K562 (cell line): Measurements from ENCODE around the gene ZBTB7A. TPM values are rescaled to one million over a fixed set of nuclear protein-coding genes. Genes with fewer than 3 reads are reported as not detected.

Experiments
- ATAC-seq: fragments of 200-7000 bp; cut with Tn5 transposase; 3 replicates; pipeline ENCODE4 v1.9.1; 2020; ENCODE audit warnings: moderate library complexity
- BruUV-seq: library from RNA; stranded (reverse); fragments of 400-500 nt; replicated peaks from 2 replicates; lab custom pipeline; 2021; lab: Mats Ljungman, UMichigan
- CTCF ChIA-PET: fragments of 300-600 bp; formaldehyde crosslinking; extraction: SDS; loops from one replicate; lab custom pipeline; 2021; ENCODE audit warnings: low intra/inter-chr PET ratio; lab: Yijun Ruan, JAX
- POLR2A ChIA-PET: fragments of 300-600, 350-650 bp; sonication (Branson Sonifier 250); formaldehyde crosslinking; extraction: SDS; loops from one replicate; lab custom pipeline; 2021; ENCODE audit warnings: antibody characterized with exemption, inconsistent platforms; lab: Yijun Ruan, JAX
- DNase-seq, 4 experiments: peaks; one replicate each; pipeline versions ENCODE4 v3.0.0 to v3.0.0-alpha.2; 2011 to 2018; ENCODE audit warnings: low spot score in 3 of 4, mixed read lengths in 3 of 4; ENCODE audit errors: extremely low read depth in 1 of 4
- FAIRE-seq: peaks from 2 replicates; lab custom pipeline; 2011; peaks lifted over from hg19 to GRCh38; lab: Jason Lieb, UNC
- H2AFZ ChIP-seq: 2 replicates; pipeline ENCODE4 v1.6.0; 2011; ENCODE audit warnings: low read depth, low read length, control low read depth, inconsistent platforms
- H3K27ac ChIP-seq: fragments of 200-600 bp; 3 replicates; pipeline ENCODE4 v1.8.0; 2011; ENCODE audit warnings: low read depth, mild to moderate bottlenecking, control low read depth, inconsistent platforms, low read length, moderate library complexity, mixed read lengths; ENCODE audit errors: extremely low read depth
- H3K27me3 ChIP-seq, 2 experiments: fragments of 300-600 bp in 1 of 2; 2 replicates in 1 of 2; 3 replicates in 1 of 2; pipeline versions ENCODE4 v1.6.0 to v1.8.0; 2011; ENCODE audit warnings: inconsistent platforms in 2 of 2, low read length in 2 of 2, mild to moderate bottlenecking in 1 of 2, mixed read lengths in 1 of 2, moderate library complexity in 1 of 2; ENCODE audit not compliant: control insufficient read depth in 2 of 2, insufficient read depth in 2 of 2
- H3K36me3 ChIP-seq: fragments of 300-600 bp; 3 replicates; pipeline ENCODE4 v1.8.0; 2011; ENCODE audit warnings: mild to moderate bottlenecking, low read length, inconsistent platforms; ENCODE audit not compliant: control insufficient read depth, insufficient read depth
- H3K4me1 ChIP-seq, 2 experiments: fragments of 200-600 bp in 1 of 2; replicated peaks in 1 of 2; 2 replicates in 1 of 2; 3 replicates in 1 of 2; pipeline versions ENCODE4 v1.5.1 to v1.8.0; 2011; ENCODE audit warnings: inconsistent platforms in 2 of 2, low read length in 2 of 2, mild to moderate bottlenecking in 1 of 2, mixed read lengths in 1 of 2, moderate library complexity in 1 of 2; ENCODE audit not compliant: control insufficient read depth in 2 of 2, insufficient read depth in 2 of 2
- H3K4me2 ChIP-seq: 2 replicates; pipeline ENCODE4 v1.6.1; 2011; ENCODE audit warnings: low read length, control low read depth, inconsistent platforms, mixed read lengths; ENCODE audit not compliant: insufficient read depth
- H3K4me3 ChIP-seq: fragments of 200-600 bp; sonication (generic), shearing (Covaris generic); 2 replicates; pipeline ENCODE4 v1.5.1; 2016; ENCODE audit warnings: control low read depth, inconsistent platforms
- H3K79me2 ChIP-seq: fragments of 200-600 bp; 3 replicates; pipeline ENCODE4 v1.8.0; 2011; ENCODE audit warnings: low read length, inconsistent platforms; ENCODE audit not compliant: control insufficient read depth, insufficient read depth
- H3K9ac ChIP-seq, 2 experiments: 2 replicates each; pipeline versions ENCODE4 v1.6.0 to v1.6.1; 2011; ENCODE audit warnings: low read depth in 2 of 2, low read length in 2 of 2, control low read depth in 1 of 2, inconsistent platforms in 1 of 2, mild to moderate bottlenecking in 1 of 2, mixed read lengths in 1 of 2; ENCODE audit not compliant: insufficient read depth in 1 of 2
- H3K9me1 ChIP-seq: one replicate; pipeline ENCODE4 v1.6.0; 2011; ENCODE audit warnings: inconsistent platforms, mild to moderate bottlenecking, low read length, moderate library complexity; ENCODE audit not compliant: control insufficient read depth, insufficient read depth
- H3K9me3 ChIP-seq: replicated peaks from 2 replicates; pipeline ENCODE4 v1.5.1; 2011; ENCODE audit warnings: low read depth, low read length, inconsistent platforms; ENCODE audit not compliant: control insufficient read depth, insufficient read depth
- H4K20me1 ChIP-seq: replicated peaks from 2 replicates; pipeline ENCODE4 v1.6.1; 2011; ENCODE audit warnings: low read length, inconsistent platforms, mixed read lengths; ENCODE audit not compliant: control insufficient read depth, insufficient read depth
- ZNF212 ChIP-seq: fragments of 450-650 bp; formaldehyde crosslinking; IDR thresholded peaks from 2 replicates; pipeline ENCODE4 v1.4.0; 2020; ENCODE audit warnings: mild to moderate bottlenecking
- ZNF239 ChIP-seq: fragments of 250-450 bp; sonication (Bioruptor Pico); IDR thresholded peaks from 2 replicates; pipeline ENCODE4 v1.4.0; 2020; ENCODE audit warnings: mild to moderate bottlenecking
- ZNF347 ChIP-seq: fragments of 450-650 bp; formaldehyde crosslinking; IDR thresholded peaks from 2 replicates; pipeline ENCODE4 v1.4.0; 2020; ENCODE audit warnings: low read depth, mild to moderate bottlenecking, moderate library complexity
- WGBS: fragments of 100-300 bp; shearing (Covaris generic); methylation state at CpG from one replicate; pipeline ENCODE4 v1.1.6; 2016; ENCODE audit warnings: low coverage, mixed read lengths; ENCODE audit not compliant: insufficient coverage; ENCODE audit errors: missing lambda C conversion rate; 5-methylcytosine and 5-hydroxymethylcytosine counted together
- in situ Hi-C: fragments of 300-500 bp; cut with MboI; formaldehyde crosslinking; loops from 4 replicates; pipeline ENCODE4 v1.15.0; 2018; ENCODE audit warnings: inconsistent platforms, mixed read lengths
- intact Hi-C: fragments of 100-400 bp; cut with micrococcal nuclease; formaldehyde crosslinking; loops from 2 replicates; pipeline ENCODE4 v1.14.2; 2022
- polyA plus RNA-seq, 8 experiments: library from polyadenylated mRNA; depleted of rRNA in 4 of 8; stranded (reverse) in 5 of 8; unstranded in 3 of 8; fragments of >200 nt; fragmentation: Nextera tagmentation in 2 of 8; fragmentation: Illumina TruSeq in 1 of 8; extraction: Ambion mirVana in 2 of 8; extraction: Trizol in 1 of 8; gene quantifications; 2 replicates each; pipeline versions ENCODE4 v1.2.1 to v1.2.3, GENCODE V29; 2011 to 2014; ENCODE audit warnings: inconsistent platforms in 1 of 8, missing spikeins in 1 of 8
- total RNA-seq, 7 experiments: library from RNA; depleted of rRNA in 6 of 7; stranded (reverse); fragments of >200 nt in 6 of 7; fragmentation: Illumina TruSeq in 2 of 7; extraction: Trizol in 2 of 7; gene quantifications; 2 replicates each; pipeline versions ENCODE4 v1.2.1 to v1.2.3, GENCODE V29; 2011 to 2021; ENCODE audit warnings: low replicate concordance in 1 of 7
- TF ChIP-seq, protein P1 (sequence below): IDR thresholded peaks from 3 replicates; pipeline ENCODE4 v1.6.1; 2011; ENCODE audit warnings: borderline replicate concordance, mild to moderate bottlenecking, moderate library complexity; ENCODE audit not compliant: insufficient read length; ENCODE audit errors: extremely low read depth

The ZBTB7A gene
- total and polyA plus RNA-seq, 9 of the 15 experiments (the other 6 are each of a cell fraction or from before 2014, with no cell fraction given), result 0.11 to 34.0 (median 4.6) TPM

DNA sequence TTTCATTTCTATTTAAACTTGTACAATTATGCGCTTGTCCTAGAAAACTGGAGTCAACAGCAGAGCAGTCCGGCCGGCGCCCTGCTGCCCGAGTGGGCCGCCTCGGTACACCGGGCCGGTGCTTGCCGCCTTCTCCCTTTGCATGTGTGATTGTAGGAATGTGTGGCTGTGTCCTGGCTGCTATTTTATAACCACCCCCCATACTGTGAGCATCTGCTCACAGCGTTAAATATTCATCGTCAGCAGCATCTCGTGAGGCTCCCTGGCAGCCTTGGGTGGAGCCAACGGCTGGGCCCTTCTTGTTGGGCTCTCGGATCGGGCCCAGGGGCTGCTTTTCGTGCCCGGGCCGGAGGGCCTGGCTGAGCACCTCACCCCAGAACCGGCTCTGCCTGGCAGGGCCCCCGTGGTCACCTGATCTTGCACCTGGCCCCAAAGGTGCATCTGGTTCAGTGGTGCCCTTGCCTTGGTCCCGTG, 48.5 kb downstream of the ZBTB7A start:
- no peaks in the 10 kb centered on the region for H3K9me1 ChIP-seq
- H4K20me1 ChIP-seq, result peaks cover 31% of the 10 kb centered on the region; the same call in 1 of the 2 replicates
- TF ChIP-seq ZNF347 (no peak), ZNF239 (CRISPR knock-in tag) (no peak), ZNF212 (no peak)
- TF ChIP-seq, protein P1, sequence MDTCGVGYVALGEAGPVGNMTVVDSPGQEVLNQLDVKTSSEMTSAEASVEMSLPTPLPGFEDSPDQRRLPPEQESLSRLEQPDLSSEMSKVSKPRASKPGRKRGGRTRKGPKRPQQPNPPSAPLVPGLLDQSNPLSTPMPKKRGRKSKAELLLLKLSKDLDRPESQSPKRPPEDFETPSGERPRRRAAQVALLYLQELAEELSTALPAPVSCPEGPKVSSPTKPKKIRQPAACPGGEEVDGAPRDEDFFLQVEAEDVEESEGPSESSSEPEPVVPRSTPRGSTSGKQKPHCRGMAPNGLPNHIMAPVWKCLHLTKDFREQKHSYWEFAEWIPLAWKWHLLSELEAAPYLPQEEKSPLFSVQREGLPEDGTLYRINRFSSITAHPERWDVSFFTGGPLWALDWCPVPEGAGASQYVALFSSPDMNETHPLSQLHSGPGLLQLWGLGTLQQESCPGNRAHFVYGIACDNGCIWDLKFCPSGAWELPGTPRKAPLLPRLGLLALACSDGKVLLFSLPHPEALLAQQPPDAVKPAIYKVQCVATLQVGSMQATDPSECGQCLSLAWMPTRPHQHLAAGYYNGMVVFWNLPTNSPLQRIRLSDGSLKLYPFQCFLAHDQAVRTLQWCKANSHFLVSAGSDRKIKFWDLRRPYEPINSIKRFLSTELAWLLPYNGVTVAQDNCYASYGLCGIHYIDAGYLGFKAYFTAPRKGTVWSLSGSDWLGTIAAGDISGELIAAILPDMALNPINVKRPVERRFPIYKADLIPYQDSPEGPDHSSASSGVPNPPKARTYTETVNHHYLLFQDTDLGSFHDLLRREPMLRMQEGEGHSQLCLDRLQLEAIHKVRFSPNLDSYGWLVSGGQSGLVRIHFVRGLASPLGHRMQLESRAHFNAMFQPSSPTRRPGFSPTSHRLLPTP, result no peak
- BruUV-seq, result no TSS peak
- FAIRE-seq (no peak), DNase-seq (no peak), ATAC-seq (no peak)
- in situ Hi-C loops, result no loop called here
- no peak overlapping the region for H2AFZ ChIP-seq
- no peaks in the 10 kb centered on the region for H3K9me3 ChIP-seq
- H3K79me2 ChIP-seq, result peaks cover 29% of the 10 kb centered on the region
- POLR2A ChIA-PET, result no interaction called here
- CTCF ChIA-PET, result no interaction called here
- intact Hi-C loops, result no loop called here
- H3K27ac ChIP-seq, result no peak overlapping the region
- peaks cover 49% of the 10 kb centered on the region; the same call in 1 of the 3 replicates for H3K36me3 ChIP-seq
- no peak overlapping the region for H3K9ac ChIP-seq
- H3K4me2 ChIP-seq, result no peak overlapping the region
- peaks cover 0 to 57% of the 10 kb centered on the region in 2 experiments; a peak in 2 of 5 replicates for H3K4me1 ChIP-seq
- no peaks in the 10 kb centered on the region for H3K27me3 ChIP-seq
- H3K4me3 ChIP-seq, result no peak overlapping the region
- 92% methylated on average over 16 of the region's 22 CpGs for WGBS
